Midbrain (tissue), 1 donor: ENCODE results near the gene HIVEP3.
"Not testable (repeated sequence)": the region's sequence is repeated elsewhere in the genome, so short reads cannot be mapped to it uniquely, and the experiment has no call there.

ENCODE experiments used
- DNase-seq: peaks from one replicate; lab custom pipeline; 2025; lab: John Stamatoyannopoulos, UW

The HIVEP3 gene

GRCh38 chr1:41580520-41581172 is 338.1 kb downstream of the HIVEP3 start:
- no peak for DNase-seq

DNA sequence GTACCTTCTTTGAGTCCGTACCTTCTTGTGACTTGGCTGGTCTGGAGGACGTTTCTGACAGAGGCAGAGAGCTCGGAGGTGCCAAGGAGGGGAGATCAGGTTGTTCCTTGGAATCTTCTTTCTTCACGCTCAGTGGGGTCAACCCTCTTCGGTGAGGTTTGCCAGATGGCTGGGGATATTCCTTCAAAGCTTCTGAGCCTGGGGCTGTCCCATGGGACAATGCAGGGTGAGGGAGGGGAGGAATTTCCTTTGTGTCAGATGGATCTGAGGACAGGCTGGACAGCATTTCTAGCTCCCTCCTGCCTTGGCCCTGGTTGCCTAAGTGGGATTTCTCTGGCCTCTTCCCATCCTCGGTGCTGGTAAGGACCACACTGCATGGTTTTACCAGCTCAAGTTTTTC is 338.7 kb downstream of the HIVEP3 start:
- no peak for DNase-seq

DNA sequence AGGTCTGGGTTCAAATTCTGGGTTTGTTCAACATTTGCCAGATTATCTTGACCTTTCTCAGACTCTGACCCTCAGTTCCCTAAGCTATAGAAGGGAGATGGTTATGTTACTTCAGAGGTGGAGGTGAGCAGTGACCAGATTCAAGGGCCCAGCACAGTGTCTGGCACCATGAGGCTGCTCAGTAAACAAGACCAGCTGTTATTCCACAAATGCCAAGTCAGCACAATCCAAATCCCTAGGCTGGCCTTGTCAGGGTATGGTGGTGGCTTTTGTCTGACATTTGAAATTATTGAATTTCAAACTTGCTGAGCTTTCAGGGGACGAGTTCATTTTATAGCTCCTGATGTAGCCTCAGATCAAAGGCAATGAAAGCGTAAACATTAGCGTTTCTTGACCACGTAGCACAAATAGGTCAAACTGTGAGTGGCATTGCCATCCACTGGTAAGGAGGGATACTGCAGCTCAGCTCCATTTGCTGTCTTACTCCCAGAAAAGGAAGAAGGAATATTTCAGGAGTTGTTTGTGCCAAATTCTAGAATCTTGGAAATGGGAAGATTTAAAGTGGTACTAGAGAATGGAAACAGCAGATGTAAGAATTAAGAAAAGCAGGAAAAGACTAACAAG is 339.9 kb downstream of the HIVEP3 start:
- no peak for DNase-seq

GRCh38 chr1:41576620-41577019 is 342.1 kb downstream of the HIVEP3 start:
- DNase-seq, result no peak

GRCh38 chr1:41576206-41576605 is 342.5 kb downstream of the HIVEP3 start:
- no peak for DNase-seq

GRCh38 chr1:41574842-41575241 is 343.9 kb downstream of the HIVEP3 start:
- no peak for DNase-seq

DNA sequence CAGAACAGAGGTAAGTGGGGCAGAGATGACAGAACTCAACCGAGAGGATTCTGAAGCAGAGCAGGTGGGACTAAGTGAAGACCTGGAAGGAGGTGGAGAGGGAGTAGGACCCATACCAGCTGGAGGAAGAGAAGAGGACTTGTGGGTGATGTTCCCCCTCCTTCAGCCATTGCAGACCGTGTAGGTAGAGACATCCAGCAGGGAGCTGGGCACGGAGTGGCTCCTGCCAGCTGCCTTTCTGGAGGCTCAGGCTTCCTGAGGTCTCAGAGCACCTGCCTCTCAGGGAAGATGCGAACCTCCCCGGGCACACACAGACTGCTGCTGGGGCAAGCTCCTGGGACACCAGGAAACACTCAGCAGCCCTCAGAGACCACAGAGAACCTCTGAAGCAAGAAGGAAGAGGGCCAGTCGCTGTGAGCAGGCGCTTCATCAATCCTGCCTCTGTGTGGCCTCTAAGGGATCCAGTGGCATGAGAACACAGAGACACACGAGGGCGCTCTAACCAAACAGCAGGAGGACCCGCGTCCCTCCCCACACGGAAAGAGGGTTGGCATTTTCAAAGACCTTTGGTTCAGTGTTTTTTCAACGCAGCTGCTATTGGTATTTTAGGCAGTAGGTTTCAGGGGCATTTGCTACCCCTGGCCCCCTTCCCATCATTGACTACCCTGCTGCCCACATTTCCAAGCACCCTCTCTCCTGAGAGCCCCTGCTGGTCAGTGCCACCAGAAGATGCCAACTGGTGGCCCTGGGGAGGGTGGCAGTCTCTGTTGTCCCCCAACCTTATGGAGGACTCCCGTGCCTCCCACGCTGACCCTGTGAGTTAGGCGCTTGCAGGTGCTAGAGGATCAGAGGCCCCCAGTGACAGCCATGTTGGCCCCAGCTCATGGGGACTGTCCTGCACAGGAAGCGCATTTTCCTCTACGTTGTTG is 344.7 kb downstream of the HIVEP3 start:
- peak; percentile 90 for DNase-seq

DNA sequence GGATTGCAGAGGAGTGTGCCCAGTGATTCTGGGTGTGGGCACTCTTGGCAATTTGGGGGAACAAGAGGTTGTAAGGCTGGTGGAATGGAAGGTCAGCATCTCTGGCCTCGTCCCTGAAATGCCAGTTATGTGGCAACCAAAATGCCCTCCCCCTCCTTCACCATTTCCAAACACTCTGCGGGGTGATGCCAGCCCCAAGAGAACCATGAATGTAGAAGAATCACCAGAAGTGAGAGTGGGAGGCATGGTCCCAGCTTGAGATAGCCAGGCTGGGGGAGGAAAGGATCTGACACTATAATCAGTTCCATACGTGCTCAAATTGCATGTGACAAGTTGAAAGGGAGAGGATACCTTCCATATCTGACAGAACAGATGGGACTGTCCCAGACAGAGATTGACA is 345.5 kb downstream of the HIVEP3 start:
- no peak for DNase-seq

- DNase-seq, result no peak
Measured at GRCh38 chr1:41572224-41572623, 346.5 kb downstream of the HIVEP3 start.

- DNase-seq, result no peak
Measured at GRCh38 chr1:41571041-41571440, 347.7 kb downstream of the HIVEP3 start.

DNA sequence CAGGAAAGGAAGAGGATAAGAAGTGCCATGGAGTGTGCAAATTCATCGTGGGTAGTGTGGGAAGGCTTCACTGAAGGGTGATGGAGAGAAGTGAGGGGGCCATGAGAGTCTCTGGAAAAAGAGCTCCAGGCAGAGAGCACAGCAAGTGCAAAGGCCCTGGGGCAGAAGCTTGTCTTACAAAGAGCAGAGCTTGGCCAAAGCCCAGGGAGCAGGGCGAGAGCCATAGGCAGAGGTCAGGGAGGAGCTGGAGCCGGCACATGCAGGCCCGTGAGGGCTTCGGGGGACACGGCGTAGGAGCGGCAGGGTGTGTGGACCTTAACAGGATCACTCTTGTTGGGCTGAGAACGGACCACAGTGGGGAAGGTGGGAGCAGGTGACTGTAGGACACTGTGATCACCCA is 350.5 kb downstream of the HIVEP3 start:
- DNase-seq, result no peak

DNA sequence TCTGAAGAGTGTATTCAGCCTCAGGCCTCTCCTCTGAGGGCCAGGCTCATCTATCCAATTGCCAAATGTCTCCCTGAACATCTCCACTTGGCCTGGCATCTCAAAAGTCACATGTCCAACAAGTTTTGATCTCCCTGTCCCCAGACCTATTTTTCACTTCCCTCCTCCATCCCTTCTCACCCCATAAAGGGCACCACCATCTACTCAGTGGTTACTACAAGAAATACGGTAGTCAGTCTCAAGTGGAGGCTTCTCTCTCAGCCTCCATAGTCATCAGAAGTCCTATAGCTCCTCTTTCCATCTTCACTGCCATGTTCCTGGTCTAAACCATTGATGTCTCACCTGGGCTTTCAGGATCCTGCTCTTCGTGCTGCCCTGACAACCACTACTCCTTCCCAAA is 351.8 kb downstream of the HIVEP3 start:
- DNase-seq, result no peak

DNA sequence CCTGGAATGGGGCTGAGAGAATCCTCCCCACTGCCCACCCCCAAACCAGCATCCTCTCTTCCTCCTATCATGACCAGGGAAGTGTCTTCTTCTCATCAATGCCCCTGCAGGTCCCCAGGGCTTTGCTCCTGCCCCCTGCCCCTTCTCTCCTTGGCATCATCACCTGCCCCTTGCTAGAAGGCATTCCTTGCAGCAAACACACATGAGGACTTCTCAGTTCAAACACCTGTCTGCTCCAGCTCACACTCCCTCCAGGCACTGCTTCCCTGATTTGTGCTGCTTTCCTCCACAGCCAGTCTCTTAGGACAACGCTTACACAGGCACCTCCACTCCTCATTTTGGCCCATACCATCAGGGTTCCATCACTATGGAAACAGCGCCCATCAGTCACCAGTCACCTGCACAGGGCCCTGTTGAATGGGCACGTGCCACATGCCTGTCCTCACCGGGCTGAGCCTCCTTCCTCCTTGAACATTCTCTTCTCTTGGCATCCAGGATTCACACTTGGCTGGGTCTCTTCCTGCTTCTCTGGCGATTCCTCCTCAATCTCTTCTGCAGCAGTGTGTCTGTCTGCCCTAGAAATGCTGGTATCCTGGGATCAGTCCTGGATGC is 352.3 kb downstream of the HIVEP3 start:
- DNase-seq, result no peak

DNA sequence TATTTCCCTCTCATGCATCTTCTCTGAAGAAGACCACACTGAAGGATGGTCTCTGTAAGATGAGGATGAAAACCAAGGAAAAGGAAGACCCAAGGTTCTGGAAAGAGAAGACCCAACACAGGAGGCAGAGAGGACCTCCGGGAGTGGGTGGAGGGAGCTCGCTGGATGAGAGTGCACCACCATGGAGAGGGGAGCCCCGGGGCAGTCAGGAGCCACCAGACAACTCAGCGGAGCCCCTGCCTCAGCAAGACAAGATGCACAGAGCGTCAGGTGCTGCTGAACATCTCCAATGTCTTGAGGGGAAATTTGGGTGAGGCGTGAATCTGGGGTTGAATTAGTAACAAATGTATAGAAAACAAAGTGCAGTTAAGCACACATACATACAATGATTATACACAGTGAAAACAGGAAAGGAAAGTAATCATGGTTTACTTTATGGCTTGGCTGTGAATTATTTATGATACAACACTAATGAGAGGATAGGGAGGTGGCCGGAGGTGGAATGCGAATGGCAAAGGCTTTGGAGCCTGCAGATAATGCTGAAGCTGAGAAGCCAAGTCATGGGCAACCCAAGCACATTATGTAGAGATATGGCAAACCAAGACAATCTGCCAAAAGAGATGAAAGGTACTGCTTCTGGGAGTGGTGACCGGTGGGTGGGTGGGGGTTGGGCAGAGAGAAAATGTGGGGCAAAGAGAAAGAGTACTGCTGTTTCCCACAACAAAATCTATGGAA is 353.8 kb downstream of the HIVEP3 start:
- DNase-seq, result no peak

DNA sequence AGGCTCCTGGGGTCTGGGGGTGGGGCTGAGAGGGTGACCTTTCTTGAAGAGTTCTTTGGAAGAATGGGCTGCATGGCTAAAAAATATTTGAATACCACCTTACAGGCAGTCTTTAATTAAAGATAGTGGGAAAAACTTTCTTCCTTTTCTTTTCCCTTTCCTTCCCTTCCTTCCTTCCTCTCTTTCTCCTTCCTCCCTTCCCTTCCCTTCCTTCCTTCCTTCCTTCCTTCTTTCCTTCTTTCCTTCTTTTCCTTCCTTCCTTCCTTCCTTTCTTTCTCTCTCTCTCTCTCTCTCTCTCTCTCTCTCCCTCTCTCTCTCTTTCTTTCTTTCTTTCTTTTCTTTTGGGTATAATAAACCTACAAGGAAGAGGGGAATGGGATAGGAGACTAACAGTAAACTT is 356.4 kb downstream of the HIVEP3 start:
- DNase-seq, result no peak

DNA sequence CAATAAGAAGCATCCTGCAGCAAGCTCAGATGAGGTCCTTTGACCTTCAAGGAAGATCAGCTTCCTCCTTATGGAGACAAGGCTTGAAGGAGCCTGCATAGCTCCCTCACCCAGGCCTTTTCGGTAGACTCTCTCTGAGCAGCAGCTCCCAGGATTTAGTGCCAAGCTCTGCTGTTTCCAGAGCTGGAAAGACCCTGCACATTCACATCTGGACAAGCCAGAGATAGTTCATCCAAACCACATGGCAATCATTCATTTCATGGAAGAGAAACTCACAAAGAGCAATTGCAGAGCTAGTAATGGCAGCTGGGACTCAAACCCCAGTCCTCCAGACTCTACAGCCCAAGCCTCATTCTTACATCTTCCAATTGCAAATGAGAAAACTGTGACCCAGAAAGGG is 357.8 kb downstream of the HIVEP3 start:
- DNase-seq, result no peak

DNA sequence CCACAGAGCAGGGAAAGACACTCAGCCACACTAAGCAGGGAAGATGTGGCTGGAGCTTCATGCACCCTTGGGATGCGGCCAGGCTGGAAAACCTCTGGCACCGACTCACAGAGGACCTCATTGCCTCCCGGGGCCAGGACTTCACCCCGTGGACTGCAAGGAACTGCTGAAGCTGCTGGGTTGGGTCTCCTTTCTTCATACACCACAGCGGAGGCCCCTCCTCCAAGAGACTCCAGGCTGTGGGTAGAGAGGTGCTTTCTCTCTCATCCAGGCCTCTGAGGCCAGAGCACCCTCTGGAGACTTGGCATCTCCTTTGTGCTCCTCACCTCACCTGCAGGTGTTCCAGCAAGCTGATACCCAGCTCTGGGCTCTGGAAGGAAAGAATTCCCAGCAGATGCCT is 358.2 kb downstream of the HIVEP3 start:
- no peak for DNase-seq

DNA sequence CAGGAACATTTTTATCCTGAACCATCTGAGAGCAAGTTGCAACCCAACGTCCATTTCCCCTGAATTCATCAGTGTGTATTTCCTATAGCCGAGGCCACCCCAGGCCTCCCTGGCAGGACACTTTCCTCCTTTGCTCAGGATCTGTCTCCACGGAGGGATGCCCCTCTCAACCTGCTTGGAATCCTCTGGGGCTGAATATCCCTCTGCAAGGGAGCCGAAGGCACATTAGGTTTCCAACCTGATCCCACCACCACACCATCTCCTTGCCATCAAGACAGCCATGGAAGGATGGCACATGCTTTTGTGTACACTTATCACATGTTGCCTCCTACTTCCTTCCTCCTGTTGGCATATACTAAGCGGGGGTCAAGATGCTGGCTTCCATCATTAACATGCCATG is 359.4 kb downstream of the HIVEP3 start:
- DNase-seq, result no peak

GRCh38 chr1:41558761-41559171 is 360.0 kb downstream of the HIVEP3 start:
- DNase-seq, result no peak

DNA sequence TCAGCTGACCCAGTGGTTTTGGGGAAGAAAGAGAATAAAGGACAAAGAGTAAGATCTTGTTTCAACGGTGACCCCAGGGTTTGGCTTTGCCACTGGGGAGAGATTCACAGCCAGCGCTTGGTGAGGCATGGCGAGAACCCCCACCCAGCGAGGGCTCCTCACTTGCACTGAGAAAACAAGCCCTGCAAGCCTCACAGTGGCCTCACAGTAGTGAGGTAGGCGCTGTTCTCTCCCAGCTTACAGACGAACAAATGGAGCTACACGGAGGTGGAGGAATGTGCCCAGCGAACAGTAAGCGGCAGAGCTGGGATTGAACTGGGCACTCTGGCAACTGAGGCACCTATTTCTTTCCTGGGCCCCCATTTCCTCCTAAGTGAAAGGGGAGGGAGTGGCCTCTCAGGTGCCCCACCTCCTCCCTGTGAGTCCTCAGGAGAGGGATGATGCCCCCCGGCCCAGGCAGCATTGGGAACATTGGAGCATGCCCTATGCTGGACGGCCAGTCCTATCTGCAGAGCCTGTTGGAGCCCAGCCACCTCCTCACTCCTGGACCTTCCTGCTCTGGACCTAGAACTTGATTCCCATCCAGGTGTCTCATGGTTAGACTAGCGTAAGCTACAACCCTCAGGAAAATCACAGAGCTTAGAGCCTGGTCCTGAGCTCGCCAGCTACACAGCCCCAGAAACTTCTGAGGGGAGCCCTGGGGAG is 360.8 kb downstream of the HIVEP3 start:
- no peak for DNase-seq

DNA sequence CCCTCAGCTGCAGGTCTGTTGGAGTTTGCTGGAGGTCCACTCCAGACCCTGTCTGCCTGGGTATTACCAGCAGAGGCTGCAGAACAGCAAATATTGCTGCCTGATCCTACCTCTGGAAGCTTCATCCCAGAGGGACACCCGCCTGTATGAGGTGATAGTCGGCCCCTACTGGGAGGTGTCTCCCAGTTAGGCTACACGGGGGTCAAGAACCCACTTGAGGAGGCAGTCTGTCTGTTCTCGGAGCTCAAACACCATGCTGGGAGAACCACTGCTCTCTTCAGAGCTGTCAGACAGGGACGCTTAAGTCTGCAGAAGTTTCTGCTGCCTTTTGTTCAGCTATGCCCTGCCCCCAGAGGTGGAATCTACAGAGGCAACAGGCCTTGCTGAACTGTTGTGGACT is 364.0 kb downstream of the HIVEP3 start:
- DNase-seq, result not testable (repeated sequence)
